ENCODE results near the gene KRTAP25-1. TPM values are rescaled to one million over a fixed set of nuclear protein-coding genes. Genes with fewer than 3 reads are reported as not detected.

Gene KRTAP25-1, protein sequence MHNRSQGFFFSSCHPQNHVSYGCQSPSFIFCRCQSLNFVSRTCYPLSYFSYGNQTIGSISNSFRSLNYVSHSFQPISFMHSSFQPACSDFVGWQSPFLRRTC
- total RNA-seq: not detected in 2 replicates

DNA sequence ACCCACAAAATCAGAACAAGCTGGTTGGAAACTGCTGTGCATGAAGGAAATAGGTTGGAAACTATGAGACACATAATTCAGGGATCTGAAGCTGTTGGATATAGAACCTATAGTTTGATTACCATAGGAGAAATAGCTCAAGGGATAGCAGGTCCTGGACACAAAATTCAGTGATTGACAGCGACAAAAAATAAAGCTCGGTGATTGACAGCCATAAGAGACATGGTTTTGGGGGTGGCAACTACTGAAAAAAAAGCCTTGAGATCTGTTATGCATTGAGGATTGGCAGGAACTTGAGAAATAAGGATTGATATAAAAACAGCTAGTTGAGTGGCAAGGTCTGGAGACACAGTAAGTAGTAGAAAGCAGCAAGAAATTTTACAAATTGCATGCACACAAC, at the start of gene KRTAP25-1:
Gene KRTAP25-1, minus strand, starts transcription at position 300 of the 400 bp plus-strand sequence. Its CDS starts 24 bp downstream, at position 276.

DNA sequence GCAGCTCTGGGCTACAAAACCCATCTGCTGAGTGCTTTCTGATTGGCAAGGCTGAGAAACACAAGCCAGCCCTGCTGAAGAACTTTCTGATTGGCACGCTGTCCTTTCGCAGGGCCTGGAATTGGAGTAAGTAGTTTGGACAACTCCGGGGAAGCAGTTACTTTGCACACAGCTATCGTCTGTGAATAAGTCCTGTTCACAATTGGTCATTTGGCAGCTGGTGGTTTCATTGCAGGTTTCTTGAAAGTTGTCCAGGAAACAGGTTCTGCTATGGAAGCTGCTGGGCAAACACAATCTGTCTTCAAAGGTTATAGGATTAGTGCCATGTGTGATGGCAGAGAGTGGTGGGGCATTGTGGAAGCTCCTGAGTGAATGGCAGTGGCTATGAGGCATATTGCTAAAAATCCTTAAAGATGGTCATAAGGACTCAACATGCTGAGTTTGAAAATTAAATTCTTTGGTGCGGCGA, 48.0 kb upstream of the KRTAP25-1 start, which contains the start of gene KRTAP27-1:
Gene KRTAP27-1, minus strand, starts transcription at position 419 of the 469 bp plus-strand sequence. Its CDS starts 26 bp downstream, at position 393.

DNA sequence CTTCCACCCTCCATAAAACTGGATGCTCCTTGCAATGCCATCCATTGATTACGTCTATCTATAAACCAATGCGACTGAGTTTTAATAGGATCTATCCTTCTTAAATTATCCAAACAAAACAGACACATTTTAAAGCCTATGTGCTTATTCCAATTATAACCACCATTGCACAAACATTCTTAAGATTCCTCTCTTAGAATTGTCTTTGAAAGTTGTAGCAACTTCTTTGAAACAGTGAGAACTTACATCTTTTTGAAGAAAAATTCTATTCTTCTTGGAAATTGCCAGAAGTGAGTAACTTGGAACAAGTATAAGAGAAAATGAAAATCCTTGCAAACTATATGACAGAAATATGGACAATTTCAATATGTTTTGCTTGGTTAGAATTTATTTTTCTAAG, 30.9 kb upstream of the KRTAP25-1 start, which contains the start of gene KRTAP26-1:
Gene KRTAP26-1, minus strand, starts transcription at position 101 of the 400 bp plus-strand sequence. CDS start 280 bp downstream, outside the sequence.

DNA sequence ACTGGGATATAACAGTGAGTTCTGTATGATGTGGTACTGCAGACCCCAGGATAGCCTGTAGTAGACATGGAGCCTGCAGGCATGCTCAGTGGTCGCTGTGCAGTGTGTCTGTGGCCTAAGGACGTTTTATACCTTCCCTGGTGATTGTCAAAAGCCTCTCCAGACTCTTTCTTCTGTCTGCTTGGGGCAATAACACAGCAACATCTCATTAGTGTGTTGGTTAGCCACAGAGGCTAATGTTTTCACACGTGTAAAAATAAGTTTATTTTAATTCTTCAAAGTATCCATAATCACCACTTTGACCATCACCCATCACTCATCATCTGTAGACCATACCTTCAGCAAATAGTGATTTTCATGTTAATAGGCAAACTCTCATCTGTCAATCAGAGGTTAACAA, 6.5 kb downstream of the KRTAP25-1 start, which contains the start of gene KRTAP24-1:
Gene KRTAP24-1, minus strand, starts transcription at position 101 of the 400 bp plus-strand sequence. Its CDS starts 18 bp downstream, at position 83.

Other genes with a start within 250 kb of the KRTAP25-1 start
- under 0.01 TPM in 1 of 2 replicates, not detected in the other for gene CLDN17, start 122.7 kb downstream of the KRTAP25-1 start, total RNA-seq
- gene CLDN8, start 73.4 kb downstream of the KRTAP25-1 start, total RNA-seq: under 0.01 TPM in 2 replicates
- gene KRTAP24-1, start 6.6 kb downstream of the KRTAP25-1 start, total RNA-seq: not detected in 2 replicates
- not detected in 2 replicates for gene KRTAP26-1, start 30.8 kb upstream of the KRTAP25-1 start, total RNA-seq
- not detected in 2 replicates for gene KRTAP27-1, start 48.2 kb upstream of the KRTAP25-1 start, total RNA-seq
- not detected in 2 replicates for gene KRTAP23-1, start 59.1 kb upstream of the KRTAP25-1 start, total RNA-seq
- gene KRTAP13-2, start 82.8 kb upstream of the KRTAP25-1 start, total RNA-seq: not detected in 2 replicates
- gene KRTAP13-1, start 106.5 kb upstream of the KRTAP25-1 start, total RNA-seq: not detected in 2 replicates
- gene KRTAP13-3, start 136.4 kb upstream of the KRTAP25-1 start, total RNA-seq: not detected in 2 replicates
- gene KRTAP13-4, start 140.7 kb upstream of the KRTAP25-1 start, total RNA-seq: not detected in 2 replicates
- not detected in 2 replicates for gene KRTAP15-1, start 150.8 kb upstream of the KRTAP25-1 start, total RNA-seq
- gene KRTAP19-1, start 190.9 kb upstream of the KRTAP25-1 start, total RNA-seq: 0.24 TPM in 1 of 2 replicates, not detected in the other
- gene KRTAP19-2, start 197.9 kb upstream of the KRTAP25-1 start, total RNA-seq: not detected in 2 replicates
- not detected in 2 replicates for gene KRTAP19-3, start 202.5 kb upstream of the KRTAP25-1 start, total RNA-seq
- gene KRTAP19-4, start 207.7 kb upstream of the KRTAP25-1 start, total RNA-seq: not detected in 2 replicates
- gene KRTAP19-5, start 212.6 kb upstream of the KRTAP25-1 start, total RNA-seq: not detected in 2 replicates

Measured in tracheal epithelial cell (primary cell).